Gastrocnemius medialis (tissue), 4 donors: Measurements from ENCODE around the gene RNF214.

Source experiments
- CTCF ChIP-seq, 5 experiments: fragments of 450-650 bp in 3 of 5; fragments of 200-600 bp in 2 of 5; sonication (generic) in 2 of 5; IDR thresholded peaks in 4 of 5; conservative IDR thresholded peaks in 1 of 5; 1 replicate in 4 of 5; 2 replicates in 1 of 5; pipeline ENCODE4 v1.5.1; 2016 to 2019; ENCODE audit warnings: antibody characterized with exemption in 5 of 5, mild to moderate bottlenecking in 3 of 5, moderate library complexity in 3 of 5
- POLR2A ChIP-seq, 2 donors: fragments of 450-650 bp; IDR thresholded peaks; one replicate each; pipeline ENCODE4 v1.6.1; 2017; ENCODE audit warnings: antibody characterized with exemption in 2 of 2, mild to moderate bottlenecking in 2 of 2, moderate library complexity in 2 of 2

- TF ChIP-seq CTCF (IDR thresholded peaks at IDR 0.05 in 4 of 5, conservative IDR thresholded peaks at IDR 0.05 in 1 of 5) (no peak), POLR2A (IDR thresholded peaks at IDR 0.05) (no peak)
Measured at GRCh38 chr11:117328375-117329010, 96.0 kb downstream of the RNF214 start.
